Activated T-cell treated with anti-CD3 and anti-CD28 coated beads, Interleukin-2, amount 50 U/mL, for 24 hours (primary cell): ENCODE data around the gene ZNF783.

ENCODE experiments used
- DNase-seq: peaks from one replicate; pipeline ENCODE4 v3.0.0-alpha.2; 2020
- H3K27ac Mint-ChIP-seq: 2 replicates; pipeline ENCODE4 v1.8.0; 2020; ENCODE audit warnings: mild to moderate bottlenecking, mixed read lengths
- H3K27me3 Mint-ChIP-seq: 2 replicates; pipeline ENCODE4 v1.8.0; 2020; ENCODE audit warnings: mixed read lengths
- H3K36me3 Mint-ChIP-seq: 2 replicates; pipeline ENCODE4 v1.8.0; 2020; ENCODE audit warnings: low read depth, mixed read lengths
- H3K4me1 Mint-ChIP-seq: 2 replicates; pipeline ENCODE4 v1.8.0; 2020; ENCODE audit warnings: low read depth, mixed read lengths
- H3K4me3 Mint-ChIP-seq: 2 replicates; pipeline ENCODE4 v1.8.0; 2020; ENCODE audit warnings: mild to moderate bottlenecking, moderate library complexity, mixed read lengths
- H3K9me3 Mint-ChIP-seq: 2 replicates; pipeline ENCODE4 v1.8.0; 2020; ENCODE audit warnings: mixed read lengths

The ZNF783 gene

GRCh38 chr7:149294634-149295480, 32.9 kb downstream of the ZNF783 start:
- H3K27ac Mint-ChIP-seq: no peak overlapping the region
- peaks cover 46% of the 10 kb centered on the region for H3K36me3 Mint-ChIP-seq
- H3K27me3 Mint-ChIP-seq: no peaks in the 10 kb centered on the region
- peaks cover 29% of the 10 kb centered on the region for H3K4me1 Mint-ChIP-seq
- no peak for DNase-seq
- no peak overlapping the region for H3K4me3 Mint-ChIP-seq
- H3K9me3 Mint-ChIP-seq: no peaks in the 10 kb centered on the region

GRCh38 chr7:149295481-149295850, 33.5 kb downstream of the ZNF783 start:
- Mint-ChIP-seq H3K36me3 (peaks cover 46% of the 10 kb centered on the region), H3K9me3 (no peaks in the 10 kb centered on the region), H3K4me1 (peaks cover 29% of the 10 kb centered on the region), H3K27ac (peak overlapping the region; percentile 55), H3K27me3 (no peaks in the 10 kb centered on the region), H3K4me3 (no peak overlapping the region)
- no peak for DNase-seq

- Mint-ChIP-seq H3K4me3 (no peak overlapping the region), H3K9me3 (no peaks in the 10 kb centered on the region), H3K27me3 (no peaks in the 10 kb centered on the region), H3K27ac (peak overlapping the region; percentile 95), H3K4me1 (peaks cover 30% of the 10 kb centered on the region), H3K36me3 (peaks cover 43% of the 10 kb centered on the region)
- no peak for DNase-seq
Observed at GRCh38 chr7:149296368-149296767, 34.4 kb downstream of the ZNF783 start.

GRCh38 chr7:149297034-149297755, 35.2 kb downstream of the ZNF783 start:
- Mint-ChIP-seq H3K4me1 (peaks cover 30% of the 10 kb centered on the region), H3K27ac (peak overlapping the region; percentile 95)

GRCh38 chr7:149300620-149301285, 38.8 kb downstream of the ZNF783 start:
- peaks cover 29% of the 10 kb centered on the region for H3K4me1 Mint-ChIP-seq
- no peaks in the 10 kb centered on the region for H3K27me3 Mint-ChIP-seq
- no peak for DNase-seq
- no peaks in the 10 kb centered on the region for H3K9me3 Mint-ChIP-seq
- no peak overlapping the region for H3K4me3 Mint-ChIP-seq
- H3K27ac Mint-ChIP-seq: no peak overlapping the region
- peaks cover 9% of the 10 kb centered on the region for H3K36me3 Mint-ChIP-seq

More at GRCh38 chr7:149297034-149297755, 35.2 kb downstream of the ZNF783 start:
- H3K4me3 Mint-ChIP-seq: no peak overlapping the region
- no peak for DNase-seq
- no peaks in the 10 kb centered on the region for H3K27me3 Mint-ChIP-seq
- H3K9me3 Mint-ChIP-seq: no peaks in the 10 kb centered on the region
- peaks cover 40% of the 10 kb centered on the region for H3K36me3 Mint-ChIP-seq

GRCh38 chr7:149302222-149302621, 40.2 kb downstream of the ZNF783 start:
- Mint-ChIP-seq H3K4me1 (peaks cover 16% of the 10 kb centered on the region), H3K27me3 (no peaks in the 10 kb centered on the region), H3K4me3 (no peak overlapping the region), H3K27ac (no peak overlapping the region), H3K9me3 (no peaks in the 10 kb centered on the region), H3K36me3 (peaks cover 2% of the 10 kb centered on the region)
- DNase-seq: no peak

- Mint-ChIP-seq H3K27ac (no peak overlapping the region), H3K9me3 (no peaks in the 10 kb centered on the region)
Observed at GRCh38 chr7:149302865-149303264, 40.9 kb downstream of the ZNF783 start.

GRCh38 chr7:149304006-149304405, 42.0 kb downstream of the ZNF783 start:
- Mint-ChIP-seq H3K27me3 (no peaks in the 10 kb centered on the region), H3K36me3 (no peaks in the 10 kb centered on the region), H3K4me1 (peaks cover 5% of the 10 kb centered on the region), H3K27ac (no peak overlapping the region), H3K4me3 (no peak overlapping the region), H3K9me3 (no peaks in the 10 kb centered on the region)
- DNase-seq: no peak

More at GRCh38 chr7:149302865-149303264, 40.9 kb downstream of the ZNF783 start:
- no peak for DNase-seq
- H3K4me3 Mint-ChIP-seq: no peak overlapping the region
- H3K36me3 Mint-ChIP-seq: peaks cover 1% of the 10 kb centered on the region
- peaks cover 10% of the 10 kb centered on the region for H3K4me1 Mint-ChIP-seq
- H3K27me3 Mint-ChIP-seq: no peaks in the 10 kb centered on the region

GRCh38 chr7:149306854-149307253, 44.9 kb downstream of the ZNF783 start:
- Mint-ChIP-seq H3K27ac (no peak overlapping the region), H3K27me3 (no peaks in the 10 kb centered on the region), H3K4me3 (no peak overlapping the region), H3K36me3 (no peaks in the 10 kb centered on the region), H3K4me1 (peaks cover 2% of the 10 kb centered on the region), H3K9me3 (no peaks in the 10 kb centered on the region)
- no peak for DNase-seq

- Mint-ChIP-seq H3K27me3 (no peaks in the 10 kb centered on the region), H3K36me3 (no peaks in the 10 kb centered on the region), H3K9me3 (no peaks in the 10 kb centered on the region), H3K4me1 (peaks cover 2% of the 10 kb centered on the region), H3K27ac (no peak overlapping the region), H3K4me3 (no peak overlapping the region)
- DNase-seq: no peak
Observed at GRCh38 chr7:149307775-149308501, 45.9 kb downstream of the ZNF783 start.

- Mint-ChIP-seq H3K36me3 (no peaks in the 10 kb centered on the region), H3K27me3 (no peaks in the 10 kb centered on the region), H3K27ac (no peak overlapping the region), H3K4me1 (peaks cover 2% of the 10 kb centered on the region), H3K4me3 (no peak overlapping the region), H3K9me3 (no peaks in the 10 kb centered on the region)
- no peak for DNase-seq
Observed at GRCh38 chr7:149310113-149310836, 48.3 kb downstream of the ZNF783 start.

- no peak overlapping the region for H3K4me3 Mint-ChIP-seq
- no peak for DNase-seq
- H3K27me3 Mint-ChIP-seq: no peaks in the 10 kb centered on the region
- H3K36me3 Mint-ChIP-seq: no peaks in the 10 kb centered on the region
- peaks cover 2% of the 10 kb centered on the region for H3K4me1 Mint-ChIP-seq
- no peaks in the 10 kb centered on the region for H3K9me3 Mint-ChIP-seq
- no peak overlapping the region for H3K27ac Mint-ChIP-seq
Observed at GRCh38 chr7:149310990-149311573, 49.1 kb downstream of the ZNF783 start.

GRCh38 chr7:149313981-149314380, 52.0 kb downstream of the ZNF783 start:
- no peak overlapping the region for H3K27ac Mint-ChIP-seq
- no peaks in the 10 kb centered on the region for H3K36me3 Mint-ChIP-seq
- H3K4me3 Mint-ChIP-seq: no peak overlapping the region
- H3K27me3 Mint-ChIP-seq: peaks cover 7% of the 10 kb centered on the region
- no peak for DNase-seq
- H3K9me3 Mint-ChIP-seq: no peaks in the 10 kb centered on the region
- peaks cover 6% of the 10 kb centered on the region for H3K4me1 Mint-ChIP-seq
